GM03348 (cell line): ENCODE data around the gene ANKS4B.
"Not testable (repeated sequence)": the region's sequence is repeated elsewhere in the genome, so short reads cannot be mapped to it uniquely, and the experiment has no call there.

ENCODE experiments used
- DNase-seq: peaks from one replicate; pipeline ENCODE4 v3.0.0; 2012; ENCODE audit warnings: low spot score

Gene ANKS4B

DNA sequence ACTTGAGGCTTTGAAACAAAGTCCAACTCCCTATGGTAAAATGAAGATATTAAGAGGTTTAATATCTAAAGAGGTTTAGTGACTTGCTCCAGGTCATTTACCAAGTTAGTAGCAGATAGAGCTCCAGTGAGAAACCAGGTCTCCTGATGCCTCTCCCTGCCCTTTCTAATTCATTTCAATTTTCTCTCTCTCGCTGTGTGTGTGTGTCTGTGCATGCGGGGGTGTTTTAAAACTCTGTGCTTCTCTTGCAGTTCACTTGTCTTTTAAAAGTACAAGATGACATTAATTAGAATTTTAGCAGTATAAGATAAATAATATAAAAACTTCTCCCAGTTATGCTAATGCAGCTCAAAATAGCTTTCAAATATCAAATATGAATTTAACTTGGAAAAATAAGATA, 13.9 kb upstream of the ANKS4B start:
- DNase-seq = no peak

DNA sequence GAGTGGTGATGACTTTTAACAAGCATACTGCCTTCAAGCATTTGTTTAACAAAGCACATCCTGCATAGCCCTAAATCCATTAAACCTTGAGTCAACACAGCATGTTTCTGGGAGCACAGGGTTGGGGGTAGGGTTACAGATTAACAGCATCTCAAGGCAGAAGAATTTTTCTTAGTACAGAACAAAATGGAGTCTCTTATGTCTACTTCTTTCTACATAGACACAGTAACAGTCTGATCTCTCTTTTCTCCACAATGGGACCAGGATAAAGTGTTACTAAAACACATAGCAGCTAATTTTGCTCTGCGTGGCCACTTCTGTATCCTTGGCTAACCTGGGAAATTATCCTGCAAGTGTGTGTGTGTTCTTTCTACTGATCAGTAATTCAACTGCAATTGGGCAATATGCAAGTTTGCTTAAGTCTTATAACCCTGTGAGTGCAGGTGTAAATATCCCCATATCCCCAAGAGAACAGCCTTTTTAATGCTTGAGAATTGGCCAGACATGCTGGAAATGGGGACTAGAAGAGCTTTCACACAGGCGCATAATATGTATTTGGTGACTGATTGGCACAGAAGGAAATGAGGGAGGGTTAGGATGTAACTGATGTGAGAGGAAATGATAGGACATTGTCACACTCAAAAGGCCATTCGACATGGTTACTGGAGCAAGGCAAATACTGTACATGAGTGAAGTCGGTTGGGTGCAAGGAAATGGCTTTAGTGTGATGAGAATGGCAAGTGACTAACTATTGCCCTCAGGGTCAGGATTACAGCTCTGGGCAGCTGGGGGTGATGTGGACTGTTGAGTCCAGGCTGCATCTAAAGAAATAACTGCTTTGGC, 10.8 kb upstream of the ANKS4B start:
- no peak for DNase-seq

DNA sequence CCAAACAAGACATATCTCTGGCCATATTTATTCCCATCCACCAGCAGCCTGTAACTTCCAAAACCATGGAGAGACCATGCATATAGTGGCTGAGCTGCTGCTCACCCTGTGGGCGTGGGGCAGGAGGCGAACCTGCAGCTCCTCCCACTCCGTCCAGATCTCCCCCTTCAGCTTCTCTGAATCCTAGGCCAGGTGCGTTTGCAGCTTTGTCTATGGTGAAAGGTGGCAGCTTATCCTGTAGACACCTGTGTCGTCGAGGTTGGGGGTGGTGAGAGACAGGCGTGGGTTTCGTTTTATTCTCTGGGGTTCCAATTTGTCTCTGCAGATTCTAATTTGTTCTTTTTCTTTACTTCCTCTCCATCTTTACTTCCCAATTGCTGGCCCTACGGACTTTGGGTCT, 9.7 kb upstream of the ANKS4B start:
- no peak for DNase-seq

DNA sequence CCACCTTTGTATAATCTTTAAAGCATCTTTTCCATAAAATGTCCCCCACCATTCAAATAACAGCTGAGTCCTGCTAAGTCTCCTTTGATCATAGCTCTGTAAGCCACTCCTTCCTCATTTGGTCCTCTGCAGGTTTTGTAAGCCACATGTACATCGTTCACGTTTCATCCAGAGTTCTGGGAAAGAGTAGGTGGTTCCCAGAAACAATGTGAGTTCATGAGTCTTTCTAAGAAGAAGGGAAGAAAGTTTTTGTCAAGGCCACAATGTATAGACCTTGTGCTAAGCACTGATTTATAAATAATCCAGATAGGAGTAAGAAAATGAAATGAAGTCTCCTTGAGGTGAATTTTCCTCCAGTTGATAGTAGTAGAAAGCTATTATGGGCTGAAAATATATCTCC, 8.7 kb upstream of the ANKS4B start:
- no peak for DNase-seq

DNA sequence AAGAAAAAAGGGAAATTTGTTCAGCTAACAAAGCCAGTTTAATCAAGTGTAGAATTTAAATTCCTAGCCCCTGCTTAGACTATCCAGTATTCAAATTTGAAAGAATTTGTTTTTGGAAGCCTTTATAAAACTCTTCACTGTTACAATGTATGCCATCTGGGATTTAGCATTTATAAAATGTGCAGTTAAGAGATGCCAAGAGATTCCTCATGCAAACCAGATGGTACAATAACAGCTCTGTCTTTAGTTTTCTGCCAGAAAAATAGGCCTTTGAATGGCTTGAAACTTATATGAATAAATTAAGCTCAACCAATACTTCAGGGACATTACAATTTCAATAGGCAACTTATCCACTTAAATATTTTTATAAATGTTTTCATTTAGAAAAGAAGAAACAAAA, 6.8 kb upstream of the ANKS4B start:
- DNase-seq = no peak

DNA sequence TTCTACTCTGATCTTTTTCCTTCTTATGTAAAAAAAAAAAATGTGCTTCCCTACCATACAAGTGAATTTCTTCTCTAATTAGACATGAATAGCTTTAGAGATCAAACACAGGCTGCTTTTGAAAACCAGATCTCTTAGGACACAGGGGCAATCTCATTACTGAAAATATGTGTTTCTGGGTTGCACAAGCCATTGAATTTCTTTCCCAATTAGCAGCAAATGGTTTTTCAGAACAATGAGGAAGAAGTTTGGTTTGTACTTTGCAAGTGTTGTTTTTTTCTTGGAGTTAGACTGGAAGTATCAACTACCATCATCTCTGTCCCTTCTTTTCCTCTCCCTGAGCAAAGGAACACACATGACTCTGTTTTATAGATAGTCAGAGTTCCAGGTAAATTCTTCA, 5.6 kb upstream of the ANKS4B start:
- DNase-seq = no peak

DNA sequence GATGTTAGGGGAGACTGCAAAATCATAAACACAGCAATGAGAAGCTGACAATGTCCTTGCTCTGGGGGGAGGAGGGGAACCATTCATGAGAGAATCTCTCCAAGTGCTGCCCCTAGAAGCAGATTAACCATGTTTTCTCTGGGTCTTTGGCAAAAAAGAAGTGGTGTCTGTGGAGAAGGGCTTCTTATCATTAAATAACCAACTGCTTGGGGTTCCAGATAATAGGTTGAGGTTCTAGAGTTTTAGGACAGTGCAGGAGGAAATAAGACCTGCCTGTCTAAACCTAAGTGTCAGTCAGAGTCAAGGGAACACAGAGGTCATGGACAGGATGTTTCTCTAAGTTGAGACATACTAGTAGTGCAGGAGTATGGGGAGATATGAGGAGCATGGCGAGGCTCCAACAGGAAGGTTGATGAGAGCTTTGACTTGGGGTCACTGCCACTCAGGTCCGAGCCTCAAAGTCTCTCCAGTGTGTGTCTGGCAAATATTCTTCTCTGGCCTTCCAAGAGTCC, 5.1 kb upstream of the ANKS4B start:
- DNase-seq = no peak

DNA sequence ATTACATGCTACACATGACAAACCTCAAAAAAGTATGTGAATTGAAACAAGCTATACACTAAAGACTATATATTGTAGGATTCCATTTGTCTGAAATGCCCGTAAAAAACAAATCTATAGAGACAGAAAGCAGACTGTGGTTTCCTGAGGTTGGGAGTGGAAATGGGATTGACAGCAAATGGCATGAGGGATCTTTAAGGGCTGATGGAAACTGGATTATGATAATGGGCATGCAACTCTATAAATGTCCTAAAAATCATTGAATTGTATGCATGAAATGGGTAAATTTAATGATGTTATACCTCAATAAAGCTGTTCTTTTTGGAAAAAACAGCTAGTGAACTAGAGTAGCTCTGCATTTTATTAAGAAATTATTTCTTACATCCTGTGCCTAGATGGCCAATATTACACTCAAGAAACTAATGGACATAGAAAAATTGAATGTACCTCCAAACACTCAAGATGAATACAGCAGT, 416 bp upstream of the ANKS4B start:
- DNase-seq = no peak

DNA sequence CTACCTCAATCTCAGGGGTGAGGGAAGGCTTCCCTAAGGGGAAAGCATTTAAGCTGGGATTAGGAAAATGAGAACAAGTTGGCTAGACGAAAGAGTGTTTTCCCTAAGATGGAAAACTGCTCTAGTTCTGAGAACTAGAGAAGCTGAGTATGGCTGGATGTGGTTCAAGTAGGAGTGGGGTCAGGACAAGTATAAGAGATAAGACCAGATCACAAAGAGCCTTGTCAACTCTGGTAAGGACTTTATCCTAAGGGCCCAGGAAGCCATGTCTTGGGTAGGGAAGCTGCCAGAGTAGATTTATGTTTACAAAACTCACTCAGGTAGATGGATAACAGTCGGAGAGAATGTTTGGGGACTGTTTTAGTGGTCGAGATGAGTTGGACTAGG, 1.7 kb downstream of the ANKS4B start:
- DNase-seq = no peak

DNA sequence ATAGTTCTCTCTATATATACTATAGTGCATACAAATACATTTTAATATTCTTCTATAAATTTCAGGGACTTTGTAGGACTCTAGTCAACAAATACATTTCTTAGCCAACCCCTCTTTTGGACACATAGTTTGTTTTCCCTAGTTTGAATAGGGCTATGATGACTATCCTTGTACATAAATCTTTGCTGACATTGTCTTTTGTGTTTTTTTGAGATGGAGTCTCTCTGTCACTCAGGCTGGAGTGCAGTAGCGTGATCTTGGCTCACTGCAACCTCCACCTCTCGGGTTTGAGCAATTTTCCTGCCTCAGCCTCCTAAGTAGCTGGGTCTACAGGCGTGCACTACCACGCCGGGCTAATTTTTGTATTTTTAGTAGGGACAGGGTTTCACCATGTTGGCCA, 3.3 kb downstream of the ANKS4B start:
- DNase-seq = no peak

DNA sequence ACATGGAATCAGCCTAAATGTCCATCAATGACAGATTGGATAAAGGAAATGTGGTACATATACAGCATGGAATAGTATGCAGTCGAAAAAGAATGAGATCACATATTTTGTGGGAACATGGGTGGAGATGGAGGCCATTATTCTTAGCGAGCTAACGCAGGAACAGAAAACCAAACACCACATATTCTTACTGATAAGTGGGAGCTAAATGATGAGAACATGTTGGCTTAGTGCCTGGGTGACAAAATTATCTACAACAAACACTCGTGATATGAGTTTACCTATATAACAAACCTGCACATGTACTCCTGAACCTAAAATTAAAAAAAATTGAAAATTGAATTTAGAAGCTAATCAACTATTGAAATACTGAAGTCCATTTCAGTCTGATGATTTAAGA, 6.1 kb downstream of the ANKS4B start:
- no peak for DNase-seq

DNA sequence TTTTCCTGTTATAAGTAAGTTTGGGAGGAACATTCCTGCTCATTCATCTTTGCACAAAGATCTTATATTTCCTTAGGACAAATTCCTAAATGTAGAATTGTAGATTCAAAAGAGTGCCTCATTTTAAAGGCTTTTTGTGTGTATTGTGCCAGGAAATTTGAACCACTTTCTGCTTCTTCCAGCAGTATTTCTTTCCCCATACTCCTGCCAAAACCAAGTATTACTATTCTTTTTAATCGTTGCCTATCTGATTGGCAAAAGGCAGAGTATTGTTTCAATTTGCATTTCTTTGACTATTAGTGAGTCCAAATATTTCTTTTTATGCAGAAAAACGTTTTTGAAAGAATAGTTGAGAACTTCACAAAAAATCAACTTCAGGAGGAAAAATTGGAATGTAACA, 9.3 kb downstream of the ANKS4B start:
- DNase-seq = no peak

DNA sequence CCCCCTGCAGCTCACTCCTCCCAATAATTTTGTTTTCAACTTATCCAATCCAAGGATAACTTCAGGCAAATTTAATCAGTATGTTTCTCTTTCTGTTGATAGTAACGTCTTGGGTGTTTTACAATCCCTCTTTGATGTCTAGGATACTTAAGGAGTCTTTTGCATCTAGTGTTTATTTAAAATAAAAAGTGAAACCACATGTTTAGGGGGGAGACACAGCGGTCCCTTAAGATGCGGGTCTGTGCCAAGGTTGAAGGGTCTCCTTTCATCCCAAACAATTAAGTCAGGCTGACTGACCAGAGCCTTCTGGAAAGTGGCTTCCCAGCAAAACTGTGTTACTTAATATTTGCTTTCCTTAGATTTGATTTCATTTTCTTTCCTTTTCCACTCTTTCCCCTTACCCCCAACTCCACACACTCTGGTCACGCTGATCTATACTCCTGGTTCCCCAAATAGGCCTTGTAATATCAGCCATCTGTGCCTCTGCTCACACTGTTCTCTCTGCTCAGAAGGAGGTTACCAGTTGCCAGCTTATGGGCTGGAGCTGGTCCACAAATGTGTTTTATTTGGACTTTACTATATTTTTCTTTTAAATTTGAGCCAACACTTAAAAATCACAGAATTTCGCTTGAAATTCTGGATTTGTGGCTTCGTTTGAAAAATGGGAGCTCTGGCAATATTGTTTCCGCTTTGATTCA, 11.2 kb downstream of the ANKS4B start:
- no peak for DNase-seq

DNA sequence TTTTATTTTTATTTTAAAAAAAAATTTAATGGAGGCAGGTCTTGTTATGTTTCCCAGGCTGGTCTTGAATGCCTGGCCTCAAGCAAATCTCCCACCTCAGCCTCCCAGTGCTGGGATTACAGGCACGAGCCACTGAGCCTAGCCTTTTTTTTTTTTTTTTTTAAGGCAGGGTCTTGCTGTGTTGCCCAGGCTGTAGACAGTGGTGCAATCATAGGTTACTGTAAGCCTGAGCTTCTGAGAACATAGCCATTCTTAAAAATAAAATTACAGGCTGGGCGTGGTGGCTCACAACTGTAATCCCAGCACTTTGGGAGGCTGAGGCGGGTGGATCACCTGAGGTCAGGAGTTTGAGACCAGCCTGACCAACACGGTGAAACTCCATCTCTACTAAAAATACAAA, 14.7 kb downstream of the ANKS4B start:
- not testable (repeated sequence) for DNase-seq

DNA sequence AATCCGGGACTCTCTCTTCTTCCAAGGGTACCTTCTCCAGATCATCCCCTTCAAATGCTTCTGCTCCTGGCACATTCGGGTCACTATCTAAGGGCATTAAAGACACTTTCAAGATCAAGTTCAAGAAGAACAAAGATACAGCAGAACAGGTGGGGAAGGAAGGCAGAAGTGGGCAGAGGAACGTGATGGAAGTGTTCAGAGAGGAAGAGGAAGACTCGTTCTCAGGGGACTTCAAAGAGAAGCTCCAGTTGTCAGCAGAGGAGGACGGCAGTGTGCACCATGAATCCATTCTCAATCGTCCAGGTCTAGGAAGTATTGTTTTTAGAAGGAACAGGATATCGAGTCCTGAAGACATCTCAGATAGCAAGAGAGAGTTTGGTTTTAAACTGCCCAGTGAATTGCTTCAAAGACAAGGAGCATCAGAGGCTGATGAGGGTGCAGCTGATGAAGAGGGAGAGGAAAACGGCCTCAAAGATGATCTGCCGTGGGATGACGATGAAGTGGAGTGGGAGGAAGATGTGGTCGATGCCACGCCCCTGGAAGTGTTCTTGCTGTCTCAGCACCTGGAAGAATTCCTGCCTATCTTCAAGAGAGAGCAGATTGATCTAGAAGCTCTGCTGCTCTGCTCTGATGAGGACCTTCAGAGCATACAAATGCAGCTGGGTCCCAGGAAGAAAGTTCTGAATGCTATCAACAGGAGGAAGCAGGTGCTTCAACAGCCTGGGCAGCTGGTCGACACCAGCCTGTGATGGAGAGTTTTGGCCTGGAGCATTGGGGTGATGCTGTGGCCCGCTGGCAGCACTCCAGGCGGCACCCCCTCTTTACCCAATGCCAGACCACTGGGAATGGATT, 16.8 kb downstream of the ANKS4B start:
- no peak for DNase-seq

DNA sequence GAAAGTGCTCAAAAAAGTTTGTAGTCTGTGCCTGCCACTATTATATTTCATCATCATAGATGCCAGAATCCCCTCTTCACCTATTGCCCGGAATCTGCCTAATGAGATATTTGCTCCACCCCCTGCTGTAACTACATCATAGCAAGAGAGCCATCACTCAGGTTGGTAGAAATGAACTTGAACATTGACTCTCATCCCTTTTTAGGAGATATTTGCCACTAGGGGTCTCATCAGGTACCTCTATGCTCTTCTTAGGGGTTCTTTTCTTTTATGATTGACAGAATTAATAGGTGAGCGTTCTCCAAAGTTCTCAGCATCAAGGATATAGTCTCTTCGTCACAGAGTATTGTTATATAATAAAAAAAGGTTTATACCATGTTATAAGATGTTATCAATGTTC, 20.0 kb downstream of the ANKS4B start:
- DNase-seq = no peak

DNA sequence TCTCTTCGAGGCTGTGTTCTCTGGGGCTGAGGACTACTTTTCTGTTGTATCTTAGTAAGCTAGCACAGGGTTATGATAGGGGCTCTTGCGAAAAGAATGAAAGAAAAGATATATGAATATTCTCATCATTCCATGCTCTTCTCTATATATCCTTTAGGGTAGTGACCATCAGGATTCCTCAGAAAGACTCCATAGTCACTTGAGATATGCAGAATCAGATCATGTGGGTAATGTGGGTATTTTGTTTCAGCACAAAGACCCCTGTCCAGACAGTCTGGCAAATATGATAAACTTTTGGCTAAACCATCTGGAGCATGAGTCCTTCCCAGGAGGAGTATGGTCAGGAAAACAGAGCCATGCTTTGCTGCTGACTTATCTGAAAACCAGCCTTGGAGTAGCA, 23.1 kb downstream of the ANKS4B start:
- no peak for DNase-seq

DNA sequence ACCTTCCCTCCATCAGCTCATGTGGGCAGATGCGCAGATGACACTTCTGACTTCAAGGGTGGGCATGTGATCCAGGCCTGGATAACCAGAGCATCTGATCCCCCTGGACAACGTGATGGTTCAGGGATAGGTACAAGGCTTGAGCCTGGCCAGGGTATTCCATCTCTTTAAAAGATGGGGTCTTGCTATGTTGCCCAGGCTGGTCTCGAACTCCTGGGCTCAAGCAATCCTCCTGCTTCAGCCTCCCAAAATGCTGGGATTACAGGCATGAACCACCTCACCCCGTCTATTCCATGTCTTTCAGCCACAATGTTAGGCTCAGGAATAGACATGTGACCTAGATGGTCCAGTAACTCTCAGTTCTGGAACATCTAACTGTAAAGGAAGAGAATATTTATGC, 23.8 kb downstream of the ANKS4B start:
- DNase-seq = no peak

DNA sequence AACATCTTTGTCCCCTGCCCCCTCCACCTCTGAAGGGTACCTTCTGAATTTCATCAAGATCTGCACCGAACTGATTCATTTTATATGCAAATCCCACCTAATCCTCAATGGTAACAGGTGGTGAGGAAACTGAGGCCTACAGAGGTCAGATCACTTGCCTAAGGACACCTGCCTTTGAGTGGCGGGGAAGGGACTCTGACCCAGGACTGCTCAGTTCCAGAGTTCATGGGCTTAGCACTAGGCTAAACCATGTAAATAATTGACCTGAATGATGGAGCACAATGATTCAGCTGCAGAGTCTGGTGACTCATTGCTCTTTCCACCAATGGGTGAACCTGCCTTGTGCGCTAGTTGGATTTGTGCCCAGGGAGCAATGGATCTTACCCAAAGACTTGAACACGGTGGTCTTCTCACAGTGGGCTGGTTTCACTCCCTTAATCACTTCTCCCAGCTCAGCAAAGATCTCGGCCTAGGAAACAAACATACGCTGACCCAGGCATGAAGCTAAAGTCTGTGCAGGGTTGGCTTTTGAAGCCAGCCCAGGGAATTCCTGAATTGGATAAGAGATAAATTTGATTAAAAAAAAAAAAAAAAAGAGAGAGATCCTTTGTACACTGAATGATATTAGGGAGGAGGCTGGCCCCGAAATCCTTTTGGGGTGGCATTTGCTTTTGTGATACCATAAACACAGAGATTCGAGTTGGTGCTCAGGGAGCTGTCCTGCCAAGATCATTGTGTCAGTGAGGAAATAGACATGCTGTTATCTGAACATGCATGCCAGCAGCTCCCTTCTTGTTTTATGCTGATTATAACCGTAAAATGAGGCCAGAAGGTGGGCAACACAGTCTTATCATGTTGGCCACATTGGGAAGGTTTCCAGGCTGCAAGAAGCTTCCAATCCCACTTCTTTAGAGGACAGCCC, 27.6 kb downstream of the ANKS4B start:
- peak; percentile 34 for DNase-seq

DNA sequence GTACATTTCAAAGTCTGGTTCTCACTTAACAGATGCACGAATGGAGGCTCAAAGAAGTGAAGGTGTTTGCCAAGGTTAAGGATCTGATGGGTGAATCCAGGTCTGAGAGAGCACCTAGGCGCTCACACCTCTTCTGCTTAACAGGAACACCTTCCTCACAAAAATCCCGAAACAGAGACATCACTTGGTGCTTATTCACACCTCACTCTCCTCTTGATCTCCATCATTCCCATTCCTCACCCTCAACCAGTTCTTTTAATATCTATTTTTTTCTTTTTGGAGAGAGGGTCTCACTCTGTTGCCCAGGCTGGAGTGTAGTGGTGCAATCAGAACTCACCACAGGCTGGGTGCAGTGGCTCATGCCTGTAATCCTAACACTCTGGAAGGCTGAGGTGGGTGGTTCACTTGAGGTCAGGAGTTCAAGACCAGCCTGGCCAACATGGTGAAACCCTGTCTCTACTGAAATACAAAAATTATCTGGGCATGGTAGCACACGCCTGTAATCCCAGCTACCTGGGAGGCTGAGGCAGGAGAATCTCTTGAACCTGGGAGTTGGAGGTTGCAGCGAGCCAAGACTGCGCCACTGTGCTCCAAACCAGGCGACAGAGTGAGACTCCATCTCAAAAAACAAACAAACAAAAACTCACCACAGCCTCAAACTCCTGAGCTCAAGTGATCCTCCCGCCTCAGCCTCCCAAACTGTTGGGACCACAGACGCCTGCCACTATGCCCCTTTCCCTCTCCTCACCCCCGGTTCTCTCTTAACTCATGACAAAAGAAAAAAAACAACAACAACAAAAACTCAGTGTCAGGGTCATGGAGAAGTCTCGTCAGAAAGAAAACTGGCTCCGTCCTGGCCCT, 29.5 kb downstream of the ANKS4B start:
- no peak for DNase-seq
